Suprapubic skin (tissue), 4 donors: ENCODE measurements around the gene PLA2G1B.

ENCODE experiments used
- CTCF ChIP-seq, 2 donors: fragments of 200-600 bp in 1 of 2; fragments of 450-650 bp in 1 of 2; sonication (generic) in 1 of 2; IDR thresholded peaks; one replicate each; pipeline ENCODE4 v1.5.1; 2016 to 2019; ENCODE audit warnings: antibody characterized with exemption in 2 of 2, mild to moderate bottlenecking in 1 of 2, moderate library complexity in 1 of 2
- POLR2A ChIP-seq, 2 donors: fragments of 450-650 bp; IDR thresholded peaks; one replicate each; pipeline ENCODE4 v1.6.1; 2017; ENCODE audit warnings: antibody characterized with exemption in 2 of 2, mild to moderate bottlenecking in 2 of 2, moderate library complexity in 2 of 2
- POLR2AphosphoS5 ChIP-seq, 3 donors: sonication (generic); formaldehyde crosslinking; IDR thresholded peaks; one replicate each; pipeline ENCODE4 v1.6.1; 2017; ENCODE audit warnings: antibody characterized with exemption in 3 of 3

GRCh38 chr12:120323772-120324171 lies 3.8 kb downstream of the PLA2G1B start:
- TF ChIP-seq POLR2A (IDR thresholded peaks at IDR 0.05) (no peak), CTCF (IDR thresholded peaks at IDR 0.05) (no peak), POLR2AphosphoS5 (IDR thresholded peaks at IDR 0.05) (no peak)
